ENCODE results near the gene TKTL1. TPM values are rescaled to one million over a fixed set of nuclear protein-coding genes. Genes with fewer than 3 reads are reported as not detected.
A peak's percentile ranks its signal among the peaks of the same experiment; 100 is the strongest.

The TKTL1 gene
- total RNA-seq, 1 experiment from 2014 or later = not detected

DNA sequence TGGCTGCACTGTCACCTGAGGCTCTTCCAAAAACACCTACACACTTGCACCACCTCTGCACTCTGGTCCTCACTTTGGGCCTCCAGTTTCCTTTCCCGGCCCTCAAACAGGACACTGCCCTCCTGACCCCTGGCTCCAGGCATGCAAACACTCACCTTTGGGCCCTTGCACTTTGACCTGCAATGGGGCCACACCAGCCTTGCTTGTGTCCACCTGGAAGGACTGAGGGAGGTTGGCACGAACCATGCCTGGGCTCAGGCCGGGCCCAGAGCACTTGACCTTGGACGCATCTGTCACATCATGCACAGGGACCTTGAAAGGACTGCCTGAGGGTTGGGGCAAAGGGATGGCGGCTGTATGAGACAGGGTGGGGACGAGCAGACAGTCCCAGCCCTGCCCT is 63.2 kb downstream of the TKTL1 start:
- intact Hi-C loops (cut with micrococcal nuclease; ENCODE audit: unreplicated experiment) = no loop called here

DNA sequence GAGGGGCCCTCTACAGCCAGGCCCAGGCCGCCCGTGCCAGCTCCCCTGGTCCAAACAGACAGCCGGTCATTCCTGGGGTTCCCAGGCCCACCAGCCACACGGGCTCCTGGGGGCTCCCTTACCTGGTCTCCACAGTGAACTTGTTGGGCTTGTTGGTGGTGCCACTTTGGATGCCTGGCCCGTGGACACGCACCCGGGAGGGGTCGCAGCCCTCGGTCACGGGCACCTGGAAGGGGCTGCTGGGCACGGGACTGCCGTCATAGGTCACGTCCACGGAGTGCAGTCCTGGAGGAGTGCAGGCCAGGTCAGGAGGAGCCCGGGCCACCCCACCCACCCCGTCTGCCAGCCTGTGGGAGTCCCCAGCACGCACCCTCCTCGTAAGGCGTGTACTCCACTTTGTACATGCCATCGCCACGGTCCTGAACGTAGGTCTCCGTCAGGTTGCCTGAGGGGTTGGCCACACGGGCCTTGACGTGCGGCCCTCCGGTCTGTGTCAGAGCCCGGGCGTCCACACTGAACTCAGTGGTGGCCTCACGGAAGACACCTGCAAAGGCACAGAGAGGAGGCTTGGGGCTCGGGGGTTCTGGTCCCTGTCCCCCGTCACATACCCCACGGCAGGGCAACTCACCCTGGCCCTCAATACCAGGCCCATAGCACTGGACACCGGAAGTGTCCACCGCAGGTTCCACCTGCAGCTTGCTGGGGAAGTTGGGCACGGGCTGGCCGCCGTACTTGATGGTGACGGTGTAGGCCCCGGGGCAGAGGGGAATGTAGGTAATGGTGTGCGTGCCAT is 64.0 kb downstream of the TKTL1 start:
- intact Hi-C loops (cut with micrococcal nuclease; ENCODE audit: unreplicated experiment) = no loop called here
- BruUV-seq (replicated peaks) = TSS peak; percentile 43
- no peak for TF ChIP-seq EZH2 (IDR thresholded peaks at IDR 0.05; ENCODE audit: borderline replicate concordance, low read depth, low read length, poor library complexity, severe bottlenecking)
- TF ChIP-seq, protein P1, sequence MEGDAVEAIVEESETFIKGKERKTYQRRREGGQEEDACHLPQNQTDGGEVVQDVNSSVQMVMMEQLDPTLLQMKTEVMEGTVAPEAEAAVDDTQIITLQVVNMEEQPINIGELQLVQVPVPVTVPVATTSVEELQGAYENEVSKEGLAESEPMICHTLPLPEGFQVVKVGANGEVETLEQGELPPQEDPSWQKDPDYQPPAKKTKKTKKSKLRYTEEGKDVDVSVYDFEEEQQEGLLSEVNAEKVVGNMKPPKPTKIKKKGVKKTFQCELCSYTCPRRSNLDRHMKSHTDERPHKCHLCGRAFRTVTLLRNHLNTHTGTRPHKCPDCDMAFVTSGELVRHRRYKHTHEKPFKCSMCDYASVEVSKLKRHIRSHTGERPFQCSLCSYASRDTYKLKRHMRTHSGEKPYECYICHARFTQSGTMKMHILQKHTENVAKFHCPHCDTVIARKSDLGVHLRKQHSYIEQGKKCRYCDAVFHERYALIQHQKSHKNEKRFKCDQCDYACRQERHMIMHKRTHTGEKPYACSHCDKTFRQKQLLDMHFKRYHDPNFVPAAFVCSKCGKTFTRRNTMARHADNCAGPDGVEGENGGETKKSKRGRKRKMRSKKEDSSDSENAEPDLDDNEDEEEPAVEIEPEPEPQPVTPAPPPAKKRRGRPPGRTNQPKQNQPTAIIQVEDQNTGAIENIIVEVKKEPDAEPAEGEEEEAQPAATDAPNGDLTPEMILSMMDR (conservative IDR thresholded peaks at IDR 0.05; ENCODE audit: low read depth, low read length) = no peak
- ChIA-PET CTCF (no interaction called here), POLR2A (ENCODE audit: low non-redundant PET) (no interaction called here)
- no peak overlapping the region for H3K4me3 ChIP-seq (ENCODE audit: low read depth, low read length, poor library complexity, severe bottlenecking)
- H3K36me3 ChIP-seq (ENCODE audit: insufficient read depth, low read length, poor library complexity, severe bottlenecking) = peaks cover 85% of the 10 kb centered on the region
- no peak overlapping the region for H3K27ac ChIP-seq (ENCODE audit: low read depth, low read length, poor library complexity, severe bottlenecking)
- H3K4me1 ChIP-seq (ENCODE audit: insufficient read depth, low read length, poor library complexity, severe bottlenecking) = no peaks in the 10 kb centered on the region
- H3K27me3 ChIP-seq (replicated peaks; ENCODE audit: insufficient read depth, low read depth, low read length, poor library complexity) = no peaks in the 10 kb centered on the region
- no peak for DNase-seq (ENCODE audit: low spot score)
- no peaks in the 10 kb centered on the region for H3K9me3 ChIP-seq (ENCODE audit: low read depth, low read length, poor library complexity, severe bottlenecking)

More for the DNA sequence above, 63.2 kb downstream of the TKTL1 start:
- no TSS peak for BruUV-seq (replicated peaks)
- no peak for TF ChIP-seq EZH2 (IDR thresholded peaks at IDR 0.05; ENCODE audit: borderline replicate concordance, low read depth, low read length, poor library complexity, severe bottlenecking)
- TF ChIP-seq, protein P1 (conservative IDR thresholded peaks at IDR 0.05; ENCODE audit: low read depth, low read length) = no peak
- DNase-seq (ENCODE audit: low spot score) = no peak
- no peak overlapping the region for H3K27ac ChIP-seq (ENCODE audit: low read depth, low read length, poor library complexity, severe bottlenecking)
- no peaks in the 10 kb centered on the region for H3K27me3 ChIP-seq (replicated peaks; ENCODE audit: insufficient read depth, low read depth, low read length, poor library complexity)
- peaks cover 85% of the 10 kb centered on the region for H3K36me3 ChIP-seq (ENCODE audit: insufficient read depth, low read length, poor library complexity, severe bottlenecking)
- no peaks in the 10 kb centered on the region for H3K9me3 ChIP-seq (ENCODE audit: low read depth, low read length, poor library complexity, severe bottlenecking)
- POLR2A ChIA-PET (ENCODE audit: low non-redundant PET) = no interaction called here
- no peaks in the 10 kb centered on the region for H3K4me1 ChIP-seq (ENCODE audit: insufficient read depth, low read length, poor library complexity, severe bottlenecking)
- H3K4me3 ChIP-seq (ENCODE audit: low read depth, low read length, poor library complexity, severe bottlenecking) = no peak overlapping the region
- CTCF ChIA-PET = no interaction called here

DNA sequence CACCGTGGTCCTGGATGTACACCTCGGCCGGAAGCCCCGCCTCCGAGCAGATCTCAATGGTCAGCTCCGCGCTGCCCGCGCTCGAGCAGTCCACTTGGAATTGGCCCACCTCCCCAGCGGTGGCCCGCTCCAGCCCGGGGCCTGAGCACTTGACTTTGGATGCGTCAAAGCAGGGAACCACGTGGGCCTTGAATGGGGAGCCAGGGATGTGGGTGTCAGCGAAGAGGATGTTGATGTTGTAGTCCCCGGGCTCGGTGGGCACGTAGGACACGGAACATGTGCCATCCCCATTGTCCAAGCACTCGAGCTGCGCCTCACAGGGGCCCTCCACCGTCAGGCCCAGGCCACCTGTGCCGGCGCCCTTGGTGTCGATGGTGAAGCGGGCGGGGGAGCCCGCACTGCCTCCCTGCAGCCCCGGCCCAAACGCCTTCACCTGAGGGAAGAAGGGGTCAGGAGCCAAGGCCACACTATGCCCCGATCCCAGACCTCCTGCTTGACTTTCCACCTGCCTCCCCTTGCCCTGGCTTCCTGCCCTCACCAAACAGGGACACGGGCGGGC is 64.6 kb downstream of the TKTL1 start:
- Histone ChIP-seq H3K36me3 (ENCODE audit: insufficient read depth, low read length, poor library complexity, severe bottlenecking) (peaks cover 87% of the 10 kb centered on the region), H3K9me3 (ENCODE audit: low read depth, low read length, poor library complexity, severe bottlenecking) (no peaks in the 10 kb centered on the region), H3K4me3 (ENCODE audit: low read depth, low read length, poor library complexity, severe bottlenecking) (no peak overlapping the region), H3K4me1 (ENCODE audit: insufficient read depth, low read length, poor library complexity, severe bottlenecking) (no peaks in the 10 kb centered on the region), H3K27ac (ENCODE audit: low read depth, low read length, poor library complexity, severe bottlenecking) (no peak overlapping the region), H3K27me3 (replicated peaks; ENCODE audit: insufficient read depth, low read depth, low read length, poor library complexity) (no peaks in the 10 kb centered on the region)
- no peak for TF ChIP-seq EZH2 (IDR thresholded peaks at IDR 0.05; ENCODE audit: borderline replicate concordance, low read depth, low read length, poor library complexity, severe bottlenecking)
- TF ChIP-seq, protein P1 (conservative IDR thresholded peaks at IDR 0.05; ENCODE audit: low read depth, low read length) = no peak
- ChIA-PET CTCF (no interaction called here), POLR2A (ENCODE audit: low non-redundant PET) (no interaction called here)
- no TSS peak for BruUV-seq (replicated peaks)
- no peak for DNase-seq (ENCODE audit: low spot score)
- intact Hi-C loops (cut with micrococcal nuclease; ENCODE audit: unreplicated experiment) = no loop called here

Data from A673 (cell line).